A549 (cell line): ENCODE results near the gene SARM1. TPM values are rescaled to one million over a fixed set of nuclear protein-coding genes. Genes with fewer than 3 reads are reported as not detected.
A peak's percentile ranks its signal among the peaks of the same experiment; 100 is the strongest.

Experiments used
- ATAC-seq, 2 experiments: fragments of 200-7000 bp in 1 of 2; fragments of >200 bp in 1 of 2; cut with Nextera tagmentation in 1 of 2; cut with Tn5 transposase in 1 of 2; 3 replicates each; pipeline versions ENCODE4 v1.8.0 to v1.9.1; 2018 to 2020; ENCODE audit warnings: mild to moderate bottlenecking in 1 of 2, moderate library complexity in 1 of 2
- CTCF ChIA-PET: fragments of 300-600 bp; sonication (Branson Sonifier 250); formaldehyde crosslinking; extraction: SDS; loops from one replicate; lab custom pipeline; 2021; ENCODE audit warnings: antibody characterized with exemption, inconsistent platforms; lab: Yijun Ruan, JAX
- POLR2A ChIA-PET: fragments of 350-600 bp; formaldehyde crosslinking; extraction: SDS; loops from one replicate; lab custom pipeline; 2021; ENCODE audit warnings: antibody characterized with exemption, inconsistent platforms; lab: Yijun Ruan, JAX
- DNase-seq, 2 experiments: peaks; one replicate each; pipeline versions ENCODE4 v3.0.0 to v3.0.0-alpha.2; 2011 to 2016; ENCODE audit warnings: low read depth in 1 of 2, low spot score in 1 of 2
- FAIRE-seq: peaks from 2 replicates; lab custom pipeline; 2011; peaks lifted over from hg19 to GRCh38; lab: Jason Lieb, UNC
- H3K27ac ChIP-seq, 2 experiments: fragments of >200 bp; sonication (Bioruptor Twin); formaldehyde crosslinking; 3 replicates each; pipeline ENCODE4 v1.5.1; 2016 to 2017
- H3K4me1 ChIP-seq: fragments of >200 bp; sonication (Bioruptor Twin); formaldehyde crosslinking; 3 replicates; pipeline ENCODE4 v1.6.1; 2016
- H3K4me2 ChIP-seq: fragments of >200 bp; sonication (Bioruptor Twin); formaldehyde crosslinking; 3 replicates; pipeline ENCODE4 v1.6.1; 2016
- H3K4me3 ChIP-seq: fragments of >200 bp; sonication (Bioruptor Twin); formaldehyde crosslinking; 3 replicates; pipeline ENCODE4 v1.5.1; 2016
- H3K9me3 ChIP-seq: fragments of >200 bp; sonication (Bioruptor Twin); formaldehyde crosslinking; 3 replicates; pipeline ENCODE4 v1.6.1; 2016
- CHD4 ChIP-seq: fragments of 200-600 bp; sonication (generic); IDR thresholded peaks from 2 replicates; pipeline ENCODE4 v1.6.1; 2016; ENCODE audit warnings: antibody characterized with exemption, mild to moderate bottlenecking, borderline replicate concordance
- EHF ChIP-seq: fragments of 250-450 bp; sonication (Bioruptor Pico); IDR thresholded peaks from 2 replicates; pipeline ENCODE4 v1.5.0; 2020; ENCODE audit warnings: mild to moderate bottlenecking
- ESRRA ChIP-seq: fragments of 150-350 bp; IDR thresholded peaks from 2 replicates; pipeline ENCODE4 v1.6.1; 2014; ENCODE audit warnings: mild to moderate bottlenecking, low read length, borderline replicate concordance
- FOSL2 ChIP-seq, 2 experiments: fragments of 450-650 bp in 1 of 2; fragments of >200 bp in 1 of 2; sonication (Bioruptor Twin) in 1 of 2; formaldehyde crosslinking; IDR thresholded peaks; 2 replicates each; pipeline versions ENCODE4 v1.5.0 to v1.6.1; 2016 to 2020; ENCODE audit warnings: mild to moderate bottlenecking in 1 of 2, moderate library complexity in 1 of 2
- FOXS1 ChIP-seq: fragments of 250-450 bp; sonication (Bioruptor Pico); IDR thresholded peaks from 2 replicates; pipeline ENCODE4 v1.5.0; 2020; ENCODE audit warnings: mild to moderate bottlenecking, moderate library complexity
- HOXB5 ChIP-seq: fragments of 250-450 bp; sonication (Bioruptor Pico); IDR thresholded peaks from 2 replicates; pipeline ENCODE4 v1.5.0; 2020; ENCODE audit warnings: mild to moderate bottlenecking, moderate library complexity
- JUN ChIP-seq, 2 experiments: fragments of >200 bp; sonication (Bioruptor Twin); formaldehyde crosslinking; IDR thresholded peaks; 2 replicates in 1 of 2; 3 replicates in 1 of 2; pipeline ENCODE4 v1.6.1; 2016 to 2017
- JUNB ChIP-seq: fragments of >200 bp; sonication (Bioruptor Twin); formaldehyde crosslinking; IDR thresholded peaks from 2 replicates; pipeline ENCODE4 v1.6.1; 2016
- KDM1A ChIP-seq: fragments of 200-600 bp; sonication (generic); IDR thresholded peaks from 2 replicates; pipeline ENCODE4 v1.6.1; 2016; ENCODE audit warnings: low read depth, mild to moderate bottlenecking
- MAFK ChIP-seq: fragments of 450-650 bp; IDR thresholded peaks from 2 replicates; pipeline ENCODE4 v1.6.1; 2014; ENCODE audit not compliant: partially characterized antibody
- MYC ChIP-seq: IDR thresholded peaks from 2 replicates; pipeline ENCODE4 v1.6.1; 2012; ENCODE audit warnings: mild to moderate bottlenecking, inconsistent platforms, low read length, improper control_type of control experiment, borderline replicate concordance
- NR3C1 ChIP-seq: fragments of >200 bp; sonication (Bioruptor Twin); formaldehyde crosslinking; IDR thresholded peaks from 3 replicates; pipeline ENCODE4 v1.6.1; 2017
- PHF8 ChIP-seq: fragments of 200-600 bp; sonication (generic); IDR thresholded peaks from 2 replicates; pipeline ENCODE4 v1.6.1; 2016; ENCODE audit warnings: low read depth, mild to moderate bottlenecking, antibody characterized with exemption, moderate library complexity, borderline replicate concordance
- POLR2A ChIP-seq: IDR thresholded peaks from 2 replicates; pipeline ENCODE4 v1.6.1; 2012; ENCODE audit warnings: mild to moderate bottlenecking, low read length
- RCOR1 ChIP-seq: fragments of 150-350 bp; IDR thresholded peaks from 2 replicates; pipeline ENCODE4 v1.6.1; 2014; ENCODE audit warnings: antibody characterized with exemption, low read length, low read depth
- TFCP2L1 ChIP-seq: fragments of 250-450 bp; sonication (Bioruptor Pico); IDR thresholded peaks from 2 replicates; pipeline ENCODE4 v1.5.0; 2021; ENCODE audit warnings: mild to moderate bottlenecking
- ZNF302 ChIP-seq: fragments of 250-450 bp; sonication (Bioruptor Pico); IDR thresholded peaks from 2 replicates; pipeline ENCODE4 v1.9.0; 2021; ENCODE audit warnings: inconsistent platforms, mild to moderate bottlenecking, moderate library complexity
- WGBS: methylation state at CpG from one replicate; pipeline ENCODE4 v1.1.6; 2017; ENCODE audit errors: missing lambda C conversion rate; 5-methylcytosine and 5-hydroxymethylcytosine counted together
- polyA plus RNA-seq, 4 experiments: library from polyadenylated mRNA; depleted of rRNA in 3 of 4; stranded (reverse); fragments of >200 nt; fragmentation: RNase III in 1 of 4; extraction: RNeasy Plus Mini Kit Qiagen cat#74134 plus additional on column Dnase treatment in 1 of 4; gene quantifications; 2 replicates in 3 of 4; 3 replicates in 1 of 4; pipeline ENCODE4 v1.2.3, GENCODE V29; 2011 to 2017
- TF ChIP-seq, protein P1 (sequence below): fragments of 250-450 bp; sonication (Bioruptor Pico); IDR thresholded peaks from 2 replicates; pipeline ENCODE4 v1.5.0; 2021; ENCODE audit warnings: mild to moderate bottlenecking, moderate library complexity, borderline replicate concordance
- TF ChIP-seq, protein P2 (sequence below): fragments of 150-350 bp; IDR thresholded peaks from 2 replicates; pipeline ENCODE4 v1.6.1; 2014; ENCODE audit warnings: low read depth, mild to moderate bottlenecking, low read length
- TF ChIP-seq, protein P3 (sequence below): IDR thresholded peaks from 2 replicates; pipeline ENCODE4 v1.6.1; 2012; ENCODE audit warnings: low read depth, borderline replicate concordance
- TF ChIP-seq, protein P4 (sequence below): IDR thresholded peaks from 2 replicates; pipeline ENCODE4 v1.6.1; 2012

SARM1 gene
- polyA plus RNA-seq, 2 of the 4 experiments (the other 2 are of a cell fraction), result 4.0 to 6.9 TPM

DNA sequence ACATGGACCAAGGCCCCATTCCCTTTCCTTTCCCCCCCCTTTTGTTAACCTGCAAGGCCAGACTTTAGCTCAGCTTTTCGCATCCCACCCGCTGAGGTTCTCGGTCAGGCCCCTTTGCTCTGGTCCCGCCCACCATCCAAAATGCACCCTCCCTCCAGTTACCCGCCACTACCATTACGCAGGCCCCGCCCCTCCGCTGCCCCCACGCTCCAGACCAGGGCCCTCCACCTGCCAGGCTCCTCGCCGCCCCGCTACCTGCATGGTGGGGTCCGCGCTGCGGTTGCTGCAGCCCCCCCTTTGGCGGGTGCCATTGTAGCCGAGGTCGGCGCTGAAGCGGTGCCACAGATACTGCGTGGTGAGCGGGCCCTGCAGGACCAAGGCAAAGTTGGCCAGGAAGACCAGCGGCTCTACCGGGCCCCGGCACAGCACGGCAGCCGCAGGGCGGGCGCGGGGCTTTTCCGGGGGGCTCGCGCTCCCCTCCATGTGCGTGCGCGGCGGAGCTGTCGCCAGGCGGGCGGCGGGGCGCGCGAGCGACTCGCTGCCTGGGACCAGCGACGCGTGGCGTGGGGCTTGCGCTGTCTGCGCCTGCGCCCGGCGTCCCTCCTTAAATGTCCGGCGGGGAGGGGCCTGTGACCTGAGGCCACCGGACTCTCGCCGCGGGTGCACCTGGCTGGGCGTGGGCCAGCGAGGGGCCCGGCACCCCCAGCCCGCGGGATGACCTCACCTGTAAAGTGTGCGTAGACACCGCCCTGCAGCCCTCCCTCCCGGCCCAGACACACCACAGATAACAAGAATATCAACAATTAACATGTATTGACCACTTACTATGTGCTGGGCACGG is 34.4 kb downstream of the SARM1 start, which contains the start of gene SLC46A1:
TSS of gene SLC46A1 (minus strand) at position 581 of the 841 bp plus-strand sequence. CDS start at position 483, 98 bp downstream.
- ChIA-PET POLR2A (interaction anchor here (0.9 to 1.4 kb wide), 3 partner anchors 19 to 70 kb away, joined by 3 read pairs; partner anchors contain the start of genes POLDIP2 and TNFAIP1), CTCF (interaction anchor here (0.9 to 5.6 kb wide), 6 partner anchors 10 to 61 kb away, joined by 3 to 53 read pairs (median 4); no protein-coding TSS in a partner anchor)
- peak within 1 kb of the TSS; percentile 80 for H3K4me3 ChIP-seq
- H3K27ac ChIP-seq, result peak within 1 kb of the TSS; percentile 89 to 96
- DNase-seq (peak; percentile 61 to 76), FAIRE-seq (no peak), ATAC-seq (peak; percentile 78 to 91)
- TF ChIP-seq JUN (IDR thresholded peaks at IDR 0.05) (peak in 1 of 2 experiments; percentile 80; a peak in 3 of 5 replicates), ZNF302 (CRISPR knock-in tag) (no peak), JUNB (no peak), ESRRA (no peak), RCOR1 (no peak), POLR2A (peak; percentile 86), TFCP2L1 (no peak), EHF (CRISPR knock-in tag) (no peak), MYC (no peak), HOXB5 (CRISPR knock-in tag) (no peak), FOSL2 (IDR thresholded peaks at IDR 0.05) (no peak), FOSL2 (CRISPR knock-in tag; IDR thresholded peaks at IDR 0.05) (no peak), MAFK (no peak), PHF8 (peak; percentile 91; the same call in 1 of the 2 replicates), FOXS1 (no peak), NR3C1 (no peak), CHD4 (no peak)
- TF ChIP-seq, protein P1, sequence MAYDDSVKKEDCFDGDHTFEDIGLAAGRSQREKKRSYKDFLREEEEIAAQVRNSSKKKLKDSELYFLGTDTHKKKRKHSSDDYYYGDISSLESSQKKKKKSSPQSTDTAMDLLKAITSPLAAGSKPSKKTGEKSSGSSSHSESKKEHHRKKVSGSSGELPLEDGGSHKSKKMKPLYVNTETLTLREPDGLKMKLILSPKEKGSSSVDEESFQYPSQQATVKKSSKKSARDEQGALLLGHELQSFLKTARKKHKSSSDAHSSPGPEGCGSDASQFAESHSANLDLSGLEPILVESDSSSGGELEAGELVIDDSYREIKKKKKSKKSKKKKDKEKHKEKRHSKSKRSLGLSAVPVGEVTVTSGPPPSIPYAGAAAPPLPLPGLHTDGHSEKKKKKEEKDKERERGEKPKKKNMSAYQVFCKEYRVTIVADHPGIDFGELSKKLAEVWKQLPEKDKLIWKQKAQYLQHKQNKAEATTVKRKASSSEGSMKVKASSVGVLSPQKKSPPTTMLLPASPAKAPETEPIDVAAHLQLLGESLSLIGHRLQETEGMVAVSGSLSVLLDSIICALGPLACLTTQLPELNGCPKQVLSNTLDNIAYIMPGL (CRISPR knock-in tag), result no peak
- TF ChIP-seq, protein P2, sequence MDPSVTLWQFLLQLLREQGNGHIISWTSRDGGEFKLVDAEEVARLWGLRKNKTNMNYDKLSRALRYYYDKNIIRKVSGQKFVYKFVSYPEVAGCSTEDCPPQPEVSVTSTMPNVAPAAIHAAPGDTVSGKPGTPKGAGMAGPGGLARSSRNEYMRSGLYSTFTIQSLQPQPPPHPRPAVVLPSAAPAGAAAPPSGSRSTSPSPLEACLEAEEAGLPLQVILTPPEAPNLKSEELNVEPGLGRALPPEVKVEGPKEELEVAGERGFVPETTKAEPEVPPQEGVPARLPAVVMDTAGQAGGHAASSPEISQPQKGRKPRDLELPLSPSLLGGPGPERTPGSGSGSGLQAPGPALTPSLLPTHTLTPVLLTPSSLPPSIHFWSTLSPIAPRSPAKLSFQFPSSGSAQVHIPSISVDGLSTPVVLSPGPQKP, result no peak
- TF ChIP-seq, protein P3, sequence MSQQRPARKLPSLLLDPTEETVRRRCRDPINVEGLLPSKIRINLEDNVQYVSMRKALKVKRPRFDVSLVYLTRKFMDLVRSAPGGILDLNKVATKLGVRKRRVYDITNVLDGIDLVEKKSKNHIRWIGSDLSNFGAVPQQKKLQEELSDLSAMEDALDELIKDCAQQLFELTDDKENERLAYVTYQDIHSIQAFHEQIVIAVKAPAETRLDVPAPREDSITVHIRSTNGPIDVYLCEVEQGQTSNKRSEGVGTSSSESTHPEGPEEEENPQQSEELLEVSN, result no peak; the same call in 1 of the 2 replicates
- TF ChIP-seq, protein P4, sequence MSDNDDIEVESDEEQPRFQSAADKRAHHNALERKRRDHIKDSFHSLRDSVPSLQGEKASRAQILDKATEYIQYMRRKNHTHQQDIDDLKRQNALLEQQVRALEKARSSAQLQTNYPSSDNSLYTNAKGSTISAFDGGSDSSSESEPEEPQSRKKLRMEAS, result peak; percentile 86
- H3K4me2 ChIP-seq, result peak within 1 kb of the TSS; percentile 88
- H3K4me1 ChIP-seq, result peaks cover 15% of the 10 kb centered on the region
- WGBS, result 3% methylated on average over 7 of the region's 70 CpGs
- H3K9me3 ChIP-seq, result no peaks in the 10 kb centered on the region

DNA sequence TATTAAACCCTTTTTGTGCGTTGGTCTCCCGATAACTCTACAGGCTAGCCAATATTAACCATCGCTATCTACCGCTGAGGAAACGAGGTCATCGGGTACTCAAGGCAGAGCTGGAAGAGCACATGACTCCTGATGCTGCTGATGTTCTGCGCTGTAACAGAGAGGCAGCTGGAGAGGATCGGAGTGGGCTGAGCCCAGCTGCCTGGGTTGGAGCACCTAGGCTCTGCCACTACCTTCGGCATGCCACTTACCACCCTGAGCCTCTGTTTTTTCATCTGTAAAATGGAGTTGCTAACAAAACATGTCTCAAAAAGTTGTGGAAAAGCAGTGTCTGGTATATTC is 35.0 kb downstream of the SARM1 start:
- peak overlapping the region; percentile 88 for H3K4me2 ChIP-seq
- TF ChIP-seq KDM1A, result peak; percentile 54; the same call in 1 of the 2 replicates
- TF ChIP-seq, protein P1 (CRISPR knock-in tag), result no peak
- TF ChIP-seq, all 56 proteins: peak for 1
- DNase-seq (no peak), ATAC-seq (peak; percentile 16 to 25; a peak in 4 of 6 replicates), FAIRE-seq (no peak)
- Histone ChIP-seq H3K4me3 (peak overlapping the region; percentile 80), H3K4me1 (peaks cover 15% of the 10 kb centered on the region), H3K9me3 (no peaks in the 10 kb centered on the region), H3K27ac (peak overlapping the region; percentile 89 to 96)
- ChIA-PET POLR2A (interaction anchor here (1.0 to 1.4 kb wide), 2 partner anchors 10 to 71 kb away, joined by 3 to 5 read pairs; partner anchors contain the start of gene TNFAIP1), CTCF (interaction anchor here (1.1 to 5.6 kb wide), 3 partner anchors 11 to 140 kb away, joined by 3 to 53 read pairs (median 4); no protein-coding TSS in a partner anchor)
- 44% methylated on average over 9 of the region's 9 CpGs for WGBS
